ENCODE measurements around the gene SH3RF3. TPM values are rescaled to one million over a fixed set of nuclear protein-coding genes. Genes with fewer than 3 reads are reported as not detected.

Gene SH3RF3
- total RNA-seq, 1 experiment from 2014 or later: 21.7 TPM

- no peaks in the 10 kb centered on the region for H3K4me1 Mint-ChIP-seq (ENCODE audit: insufficient read depth, unreplicated experiment)
- no peak for DNase-seq (ENCODE audit: unreplicated experiment)
- H3K27ac Mint-ChIP-seq (ENCODE audit: low read depth, unreplicated experiment): no peak overlapping the region
- H3K4me3 Mint-ChIP-seq (ENCODE audit: unreplicated experiment): no peak overlapping the region
- no peak for TF ChIP-seq CTCF (IDR thresholded peaks at IDR 0.05; ENCODE audit: unreplicated experiment)
- H3K9me3 Mint-ChIP-seq (ENCODE audit: unreplicated experiment): no peaks in the 10 kb centered on the region
- no peaks in the 10 kb centered on the region for H3K27me3 Mint-ChIP-seq (ENCODE audit: insufficient read depth, unreplicated experiment)
- intact Hi-C loops (cut with micrococcal nuclease): no loop called here
- peaks cover 22% of the 10 kb centered on the region for H3K36me3 Mint-ChIP-seq (ENCODE audit: insufficient read depth, unreplicated experiment)
- no TSS peak for BruUV-seq (replicated peaks)
- POLR2A ChIA-PET: no interaction called here
- CTCF ChIA-PET: interaction anchor here (0.5 to 0.9 kb wide), 2 partner anchors 22 to 379 kb away, joined by 3 read pairs; no protein-coding TSS in a partner anchor
Observed at GRCh38 chr2:109451671-109452070, 322.7 kb downstream of the SH3RF3 start.

GRCh38 chr2:109452318-109453305 is 323.6 kb downstream of the SH3RF3 start:
- H3K36me3 Mint-ChIP-seq (ENCODE audit: insufficient read depth, unreplicated experiment): peaks cover 22% of the 10 kb centered on the region
- CTCF ChIA-PET: interaction anchor here (0.7 to 0.9 kb wide), 2 partner anchors 21 to 43 kb away, joined by 3 read pairs; no protein-coding TSS in a partner anchor
- H3K27ac Mint-ChIP-seq (ENCODE audit: low read depth, unreplicated experiment): no peak overlapping the region
- no peak for TF ChIP-seq CTCF (IDR thresholded peaks at IDR 0.05; ENCODE audit: unreplicated experiment)
- no peaks in the 10 kb centered on the region for H3K27me3 Mint-ChIP-seq (ENCODE audit: insufficient read depth, unreplicated experiment)
- intact Hi-C loops (cut with micrococcal nuclease): no loop called here
- BruUV-seq (replicated peaks): no TSS peak
- H3K9me3 Mint-ChIP-seq (ENCODE audit: unreplicated experiment): no peaks in the 10 kb centered on the region
- H3K4me3 Mint-ChIP-seq (ENCODE audit: unreplicated experiment): no peak overlapping the region
- no peak for DNase-seq (ENCODE audit: unreplicated experiment)
- POLR2A ChIA-PET: interaction anchor here (0.6 kb wide), 1 partner anchor 152 kb away, joined by 6 read pairs; no protein-coding TSS in a partner anchor
- H3K4me1 Mint-ChIP-seq (ENCODE audit: insufficient read depth, unreplicated experiment): no peaks in the 10 kb centered on the region

GRCh38 chr2:109453371-109453995 is 324.5 kb downstream of the SH3RF3 start:
- H3K4me3 Mint-ChIP-seq (ENCODE audit: unreplicated experiment): no peak overlapping the region
- BruUV-seq (replicated peaks): no TSS peak
- no peaks in the 10 kb centered on the region for H3K4me1 Mint-ChIP-seq (ENCODE audit: insufficient read depth, unreplicated experiment)
- no peak for DNase-seq (ENCODE audit: unreplicated experiment)
- peaks cover 17% of the 10 kb centered on the region for H3K36me3 Mint-ChIP-seq (ENCODE audit: insufficient read depth, unreplicated experiment)
- no peaks in the 10 kb centered on the region for H3K27me3 Mint-ChIP-seq (ENCODE audit: insufficient read depth, unreplicated experiment)
- H3K27ac Mint-ChIP-seq (ENCODE audit: low read depth, unreplicated experiment): no peak overlapping the region
- H3K9me3 Mint-ChIP-seq (ENCODE audit: unreplicated experiment): no peaks in the 10 kb centered on the region
- CTCF ChIA-PET: no interaction called here
- POLR2A ChIA-PET: interaction anchor here (0.6 kb wide), 1 partner anchor 151 kb away, joined by 6 read pairs; no protein-coding TSS in a partner anchor
- no peak for TF ChIP-seq CTCF (IDR thresholded peaks at IDR 0.05; ENCODE audit: unreplicated experiment)
- intact Hi-C loops (cut with micrococcal nuclease): no loop called here

GRCh38 chr2:109454304-109454703 is 325.3 kb downstream of the SH3RF3 start:
- intact Hi-C loops (cut with micrococcal nuclease): no loop called here
- Mint-ChIP-seq H3K27me3 (ENCODE audit: insufficient read depth, unreplicated experiment) (no peaks in the 10 kb centered on the region), H3K9me3 (ENCODE audit: unreplicated experiment) (no peaks in the 10 kb centered on the region), H3K27ac (ENCODE audit: low read depth, unreplicated experiment) (no peak overlapping the region), H3K36me3 (ENCODE audit: insufficient read depth, unreplicated experiment) (peaks cover 19% of the 10 kb centered on the region), H3K4me3 (ENCODE audit: unreplicated experiment) (no peak overlapping the region), H3K4me1 (ENCODE audit: insufficient read depth, unreplicated experiment) (no peaks in the 10 kb centered on the region)
- no TSS peak for BruUV-seq (replicated peaks)
- ChIA-PET CTCF (no interaction called here), POLR2A (no interaction called here)
- DNase-seq (ENCODE audit: unreplicated experiment): no peak
- no peak for TF ChIP-seq CTCF (IDR thresholded peaks at IDR 0.05; ENCODE audit: unreplicated experiment)
